Testis (tissue), 3 donors: ENCODE results near the gene TTC23L. TPM values are rescaled to one million over a fixed set of nuclear protein-coding genes. Genes with fewer than 3 reads are reported as not detected.
"Not testable (repeated sequence)": the region's sequence is repeated elsewhere in the genome, so short reads cannot be mapped to it uniquely, and the experiment has no call there.

Experiments used
- DNase-seq: peaks from one replicate; pipeline ENCODE4 v3.0.0-alpha.2; 2019
- H3K27ac ChIP-seq, 2 donors: fragments of 200-600 bp; sonication (generic); one replicate each; pipeline ENCODE4 v1.5.1; 2019
- H3K27me3 ChIP-seq: fragments of 200-600 bp; sonication (generic); one replicate; pipeline ENCODE4 v1.5.1; 2019
- H3K36me3 ChIP-seq: fragments of 200-600 bp; sonication (generic); one replicate; pipeline ENCODE4 v1.5.1; 2017; ENCODE audit warnings: low read depth; ENCODE audit errors: missing control alignments
- H3K4me1 ChIP-seq: fragments of 200-600 bp; sonication (generic); one replicate; pipeline ENCODE4 v1.5.1; 2019
- H3K4me3 ChIP-seq, 2 donors: fragments of 200-600 bp; sonication (generic); one replicate each; pipeline ENCODE4 v1.5.1; 2017 to 2019
- H3K9me3 ChIP-seq: fragments of 200-600 bp; sonication (generic); one replicate; pipeline ENCODE4 v1.5.1; 2017
- CTCF ChIP-seq, 3 experiments: fragments of 450-650 bp in 2 of 3; fragments of 200-600 bp in 1 of 3; sonication (generic) in 1 of 3; IDR thresholded peaks; one replicate each; pipeline ENCODE4 v1.5.1; 2016 to 2019; ENCODE audit warnings: antibody characterized with exemption in 3 of 3, mild to moderate bottlenecking in 2 of 3, moderate library complexity in 1 of 3
- POLR2A ChIP-seq: fragments of 450-650 bp; IDR thresholded peaks from one replicate; pipeline ENCODE4 v1.6.1; 2017; ENCODE audit warnings: antibody characterized with exemption, mild to moderate bottlenecking, moderate library complexity
- WGBS, 2 donors: methylation state at CpG; one replicate each; pipeline ENCODE4 v1.1.5; 2018; 5-methylcytosine and 5-hydroxymethylcytosine counted together
- intact Hi-C: fragments of 100-400 bp; cut with DNase I; formaldehyde crosslinking; loops from one replicate; pipeline ENCODE4 v1.15.1; 2023; ENCODE audit warnings: low total_unique reads
- polyA plus RNA-seq: library from polyadenylated mRNA; stranded (reverse); fragments of 350-450 nt; fragmentation: Illumina TruSeq; extraction: RNeasy Lipid Tissue Mini Kit (QIAGEN cat#74804); gene quantifications from one replicate; pipeline ENCODE4 v1.2.3, GENCODE V29; 2014; ENCODE audit warnings: low read depth, low replicate concordance; ENCODE audit not compliant: insufficient read depth
- total RNA-seq, 2 donors: library from RNA; depleted of rRNA; stranded (reverse); fragments of >200 nt; gene quantifications; one replicate each; pipeline ENCODE4 v1.2.3, GENCODE V29; 2016

Gene TTC23L
- total and polyA plus RNA-seq, 3 donors from 2014 or later = 16.9 to 60.6 (median 28.2) TPM

- TF ChIP-seq POLR2A (no peak), CTCF (IDR thresholded peaks at IDR 0.05) (no peak)
- H3K27me3 ChIP-seq = no peaks in the 10 kb centered on the region
- no peaks in the 10 kb centered on the region for H3K4me1 ChIP-seq
- 68 to 79% methylated on average over 8 of the region's 8 CpGs for WGBS, 2 donors
- no peak for DNase-seq
- H3K9me3 ChIP-seq = no peaks in the 10 kb centered on the region
- no peak overlapping the region for H3K4me3 ChIP-seq
- H3K36me3 ChIP-seq = no peaks in the 10 kb centered on the region
- intact Hi-C loops = no loop called here
- H3K27ac ChIP-seq = no peak overlapping the region
Measured at GRCh38 chr5:34822956-34823715, 15.8 kb upstream of the TTC23L start.

- 59 to 68% methylated on average over 6 of the region's 6 CpGs for WGBS, 2 donors
- H3K36me3 ChIP-seq = no peaks in the 10 kb centered on the region
- DNase-seq = no peak
- no peaks in the 10 kb centered on the region for H3K27me3 ChIP-seq
- H3K9me3 ChIP-seq = no peaks in the 10 kb centered on the region
- intact Hi-C loops = no loop called here
- no peaks in the 10 kb centered on the region for H3K4me1 ChIP-seq
- no peak overlapping the region for H3K27ac ChIP-seq
- TF ChIP-seq CTCF (IDR thresholded peaks at IDR 0.05) = no peak
- no peak for TF ChIP-seq POLR2A
- no peak overlapping the region for H3K4me3 ChIP-seq
Measured at GRCh38 chr5:34826347-34826746, 12.6 kb upstream of the TTC23L start.

GRCh38 chr5:34827588-34828506, 11.1 kb upstream of the TTC23L start:
- TF ChIP-seq CTCF (IDR thresholded peaks at IDR 0.05) (no peak), POLR2A (no peak)
- WGBS, 2 donors = 92 to 96% methylated on average over 6 of the region's 6 CpGs
- no peaks in the 10 kb centered on the region for H3K36me3 ChIP-seq

GRCh38 chr5:34830827-34831226, 8.1 kb upstream of the TTC23L start:
- H3K9me3 ChIP-seq, H3K36me3 ChIP-seq, H3K4me3 ChIP-seq, H3K4me1 ChIP-seq, H3K27ac ChIP-seq, H3K27me3 ChIP-seq, intact Hi-C loops, DNase-seq: not testable (repeated sequence)
- 76% methylated on average over 6 to 7 of the region's 7 CpGs for WGBS, 2 donors

More at GRCh38 chr5:34827588-34828506, 11.1 kb upstream of the TTC23L start:
- Histone ChIP-seq H3K4me1 (no peaks in the 10 kb centered on the region), H3K27me3 (no peaks in the 10 kb centered on the region), H3K27ac (no peak overlapping the region), H3K9me3 (no peaks in the 10 kb centered on the region), H3K4me3 (no peak overlapping the region)
- intact Hi-C loops = no loop called here
- DNase-seq = no peak

GRCh38 chr5:34831303-34831702, 7.7 kb upstream of the TTC23L start:
- no peaks in the 10 kb centered on the region for H3K27me3 ChIP-seq
- no peak overlapping the region for H3K27ac ChIP-seq
- no peak for DNase-seq
- no peaks in the 10 kb centered on the region for H3K9me3 ChIP-seq
- no peak overlapping the region for H3K4me3 ChIP-seq
- H3K36me3 ChIP-seq = no peaks in the 10 kb centered on the region
- TF ChIP-seq POLR2A (no peak), CTCF (IDR thresholded peaks at IDR 0.05) (no peak)
- intact Hi-C loops = no loop called here
- peaks cover 3% of the 10 kb centered on the region for H3K4me1 ChIP-seq
